GM23338 (cell line): ENCODE results near the gene MYLK4. TPM values are rescaled to one million over a fixed set of nuclear protein-coding genes. Genes with fewer than 3 reads are reported as not detected.

Experiments used
- ATAC-seq: fragments of 200-7000 bp; cut with Tn5 transposase; 3 replicates; pipeline ENCODE4 v1.9.1; 2020
- DNase-seq: peaks from one replicate; pipeline ENCODE4 v3.0.0-alpha.2; 2015; ENCODE audit warnings: low spot score
- H2AFZ ChIP-seq: fragments of 200-600 bp; sonication (generic); 2 replicates; pipeline ENCODE4 v1.8.0; 2016; ENCODE audit warnings: antibody characterized with exemption, mild to moderate bottlenecking, moderate library complexity
- H3F3A ChIP-seq: fragments of 200-600 bp; sonication (generic); replicated peaks from 2 replicates; pipeline ENCODE4 v1.8.0; 2017; ENCODE audit warnings: antibody characterized with exemption, mixed run types, low read depth
- H3K27ac ChIP-seq: fragments of 200-600 bp; sonication (generic); 2 replicates; pipeline ENCODE4 v1.6.1; 2016; ENCODE audit warnings: low read depth
- H3K27me3 ChIP-seq: fragments of 200-600 bp; sonication (generic); 2 replicates; pipeline ENCODE4 v1.8.0; 2016; ENCODE audit warnings: mild to moderate bottlenecking, mixed run types, moderate library complexity; ENCODE audit not compliant: insufficient read depth
- H3K36me3 ChIP-seq: fragments of 200-600 bp; sonication (generic); 2 replicates; pipeline ENCODE4 v1.8.0; 2016; ENCODE audit warnings: mild to moderate bottlenecking; ENCODE audit not compliant: insufficient read depth
- H3K4me1 ChIP-seq: fragments of 200-600 bp; sonication (generic); 2 replicates; pipeline ENCODE4 v1.8.0; 2016; ENCODE audit warnings: mild to moderate bottlenecking, moderate library complexity; ENCODE audit not compliant: insufficient read depth
- H3K4me2 ChIP-seq: fragments of 200-600 bp; sonication (generic); 2 replicates; pipeline ENCODE4 v1.7.1; 2017; ENCODE audit warnings: mixed run types
- H3K4me3 ChIP-seq: fragments of 200-600 bp; sonication (generic); 2 replicates; pipeline ENCODE4 v1.6.1; 2016; ENCODE audit warnings: mixed run types
- H3K79me2 ChIP-seq: fragments of 200-600 bp; sonication (generic); replicated peaks from 2 replicates; pipeline ENCODE4 v1.8.0; 2017; ENCODE audit warnings: mild to moderate bottlenecking; ENCODE audit not compliant: insufficient read depth
- H3K9me2 ChIP-seq: fragments of 200-600 bp; sonication (generic); 2 replicates; pipeline ENCODE4 v1.8.0; 2017; ENCODE audit not compliant: insufficient read depth
- H4K20me1 ChIP-seq: fragments of 200-600 bp; sonication (generic); replicated peaks from 2 replicates; pipeline ENCODE4 v1.8.0; 2017; ENCODE audit warnings: mild to moderate bottlenecking; ENCODE audit not compliant: insufficient read depth
- H3K27ac Mint-ChIP-seq: 2 replicates; pipeline ENCODE4 v1.8.0; 2020; ENCODE audit warnings: inconsistent platforms, mild to moderate bottlenecking, moderate library complexity, mixed read lengths
- H3K27me3 Mint-ChIP-seq: 3 replicates; pipeline ENCODE4 v1.8.0; 2022; ENCODE audit warnings: low read depth, mild to moderate bottlenecking, moderate library complexity, mixed read lengths, inconsistent platforms; ENCODE audit not compliant: insufficient read depth, poor library complexity
- H3K36me3 Mint-ChIP-seq: 3 replicates; pipeline ENCODE4 v1.8.0; 2021; ENCODE audit warnings: low read depth, mild to moderate bottlenecking, inconsistent platforms, moderate library complexity, mixed read lengths
- H3K4me1 Mint-ChIP-seq: 3 replicates; pipeline ENCODE4 v1.8.0; 2020; ENCODE audit warnings: mild to moderate bottlenecking, inconsistent platforms, mixed read lengths
- H3K4me3 Mint-ChIP-seq: 3 replicates; pipeline ENCODE4 v1.8.0; 2021; ENCODE audit warnings: moderate library complexity, mild to moderate bottlenecking, inconsistent platforms, mixed read lengths
- H3K9me3 Mint-ChIP-seq: 3 replicates; pipeline ENCODE4 v1.8.0; 2020; ENCODE audit warnings: moderate library complexity, mild to moderate bottlenecking, inconsistent platforms, mixed read lengths
- CREB1 ChIP-seq: fragments of 250-450 bp; sonication (Bioruptor Pico); IDR thresholded peaks from 2 replicates; pipeline ENCODE4 v1.5.0; 2020; ENCODE audit warnings: low read depth, mild to moderate bottlenecking, moderate library complexity
- ETS1 ChIP-seq: IDR thresholded peaks from 2 replicates; pipeline ENCODE4 v1.6.1; 2016; ENCODE audit warnings: antibody characterized with exemption
- EZH2 ChIP-seq: fragments of 200-600 bp; sonication (generic); IDR thresholded peaks from one replicate; pipeline ENCODE4 v1.8.0; 2017; ENCODE audit warnings: antibody characterized with exemption, mild to moderate bottlenecking, low read depth; ENCODE audit not compliant: unreplicated experiment
- EZH2phosphoT487 ChIP-seq: fragments of 200-600 bp; sonication (generic); IDR thresholded peaks from one replicate; pipeline ENCODE4 v1.8.1; 2018; ENCODE audit warnings: antibody characterized with exemption; ENCODE audit not compliant: unreplicated experiment
- NANOG ChIP-seq: IDR thresholded peaks from 2 replicates; pipeline ENCODE4 v1.6.1; 2016; ENCODE audit warnings: antibody characterized with exemption, borderline replicate concordance
- POLR2AphosphoS5 ChIP-seq: IDR thresholded peaks from 2 replicates; pipeline ENCODE4 v1.6.1; 2016; ENCODE audit warnings: antibody characterized with exemption, low read depth
- STAT1 ChIP-seq: IDR thresholded peaks from one replicate; pipeline ENCODE4 v1.6.1; 2016; ENCODE audit warnings: antibody characterized with exemption; ENCODE audit not compliant: unreplicated experiment
- ZNF114 ChIP-seq: fragments of 250-450 bp; sonication (Bioruptor Pico); IDR thresholded peaks from 2 replicates; pipeline ENCODE4 v1.5.0; 2020; ENCODE audit warnings: mild to moderate bottlenecking, moderate library complexity
- ZNF331 ChIP-seq: fragments of 250-450 bp; sonication (Bioruptor Pico); IDR thresholded peaks from 2 replicates; pipeline ENCODE4 v1.5.0; 2020; ENCODE audit warnings: low read depth, mild to moderate bottlenecking, moderate library complexity
- ZNF462 ChIP-seq: fragments of 250-450 bp; sonication (Bioruptor Pico); IDR thresholded peaks from 2 replicates; pipeline ENCODE4 v1.5.0; 2020; ENCODE audit warnings: mild to moderate bottlenecking, moderate library complexity
- polyA plus RNA-seq: library from polyadenylated mRNA; unstranded; fragments of >200 nt; fragmentation: Nextera tagmentation; extraction: Ambion mirVana; gene quantifications from 2 replicates; pipeline ENCODE4 v1.2.1, GENCODE V29; 2016
- total RNA-seq: library from RNA; depleted of rRNA; stranded (reverse); fragments of >200 nt; shearing (Covaris generic); gene quantifications from 2 replicates; pipeline ENCODE4 v1.2.3, GENCODE V29; 2014
- TF ChIP-seq, protein P1 (sequence below), 2 experiments: fragments of 200-600 bp in 1 of 2; sonication (generic) in 1 of 2; conservative IDR thresholded peaks; 2 replicates each; pipeline versions ENCODE4 v1.5.1 to v1.6.1; 2016 to 2017; ENCODE audit warnings: antibody characterized with exemption in 2 of 2, low read depth in 2 of 2, mild to moderate bottlenecking in 2 of 2, moderate library complexity in 1 of 2
- TF ChIP-seq, protein P2 (sequence below): IDR thresholded peaks from one replicate; pipeline ENCODE4 v1.6.1; 2018; ENCODE audit warnings: antibody characterized with exemption; ENCODE audit not compliant: unreplicated experiment

The MYLK4 gene
- total and polyA plus RNA-seq, 2 experiments from 2014 or later, result 0.03 to 0.17 TPM

GRCh38 chr6:2755456-2755855 lies 4.7 kb upstream of the MYLK4 start:
- H3K9me3 Mint-ChIP-seq, result peaks cover 2% of the 10 kb centered on the region; the same call in 1 of the 3 replicates
- Histone ChIP-seq H3K4me3 (no peak overlapping the region), H3K4me1 (no peaks in the 10 kb centered on the region), H4K20me1 (no peaks in the 10 kb centered on the region), H3K4me2 (no peak overlapping the region), H2AFZ (no peak overlapping the region), H3K27me3 (no peaks in the 10 kb centered on the region), H3F3A (no peaks in the 10 kb centered on the region), H3K36me3 (no peaks in the 10 kb centered on the region), H3K79me2 (no peaks in the 10 kb centered on the region), H3K9me2 (no peaks in the 10 kb centered on the region), H3K27ac (no peak overlapping the region)
- ATAC-seq, result no peak
- no peaks in the 10 kb centered on the region for H3K4me1 Mint-ChIP-seq
- TF ChIP-seq STAT1, result no peak
- TF ChIP-seq NANOG, result no peak
- no peak for TF ChIP-seq CREB1 (CRISPR knock-in tag)
- TF ChIP-seq ZNF462 (CRISPR knock-in tag), result no peak
- TF ChIP-seq, protein P1, sequence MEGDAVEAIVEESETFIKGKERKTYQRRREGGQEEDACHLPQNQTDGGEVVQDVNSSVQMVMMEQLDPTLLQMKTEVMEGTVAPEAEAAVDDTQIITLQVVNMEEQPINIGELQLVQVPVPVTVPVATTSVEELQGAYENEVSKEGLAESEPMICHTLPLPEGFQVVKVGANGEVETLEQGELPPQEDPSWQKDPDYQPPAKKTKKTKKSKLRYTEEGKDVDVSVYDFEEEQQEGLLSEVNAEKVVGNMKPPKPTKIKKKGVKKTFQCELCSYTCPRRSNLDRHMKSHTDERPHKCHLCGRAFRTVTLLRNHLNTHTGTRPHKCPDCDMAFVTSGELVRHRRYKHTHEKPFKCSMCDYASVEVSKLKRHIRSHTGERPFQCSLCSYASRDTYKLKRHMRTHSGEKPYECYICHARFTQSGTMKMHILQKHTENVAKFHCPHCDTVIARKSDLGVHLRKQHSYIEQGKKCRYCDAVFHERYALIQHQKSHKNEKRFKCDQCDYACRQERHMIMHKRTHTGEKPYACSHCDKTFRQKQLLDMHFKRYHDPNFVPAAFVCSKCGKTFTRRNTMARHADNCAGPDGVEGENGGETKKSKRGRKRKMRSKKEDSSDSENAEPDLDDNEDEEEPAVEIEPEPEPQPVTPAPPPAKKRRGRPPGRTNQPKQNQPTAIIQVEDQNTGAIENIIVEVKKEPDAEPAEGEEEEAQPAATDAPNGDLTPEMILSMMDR (conservative IDR thresholded peaks at IDR 0.05; ENCODE audit: low read depth in 2 of 2), result no peak
- no peak for TF ChIP-seq ETS1
- TF ChIP-seq, protein P2, sequence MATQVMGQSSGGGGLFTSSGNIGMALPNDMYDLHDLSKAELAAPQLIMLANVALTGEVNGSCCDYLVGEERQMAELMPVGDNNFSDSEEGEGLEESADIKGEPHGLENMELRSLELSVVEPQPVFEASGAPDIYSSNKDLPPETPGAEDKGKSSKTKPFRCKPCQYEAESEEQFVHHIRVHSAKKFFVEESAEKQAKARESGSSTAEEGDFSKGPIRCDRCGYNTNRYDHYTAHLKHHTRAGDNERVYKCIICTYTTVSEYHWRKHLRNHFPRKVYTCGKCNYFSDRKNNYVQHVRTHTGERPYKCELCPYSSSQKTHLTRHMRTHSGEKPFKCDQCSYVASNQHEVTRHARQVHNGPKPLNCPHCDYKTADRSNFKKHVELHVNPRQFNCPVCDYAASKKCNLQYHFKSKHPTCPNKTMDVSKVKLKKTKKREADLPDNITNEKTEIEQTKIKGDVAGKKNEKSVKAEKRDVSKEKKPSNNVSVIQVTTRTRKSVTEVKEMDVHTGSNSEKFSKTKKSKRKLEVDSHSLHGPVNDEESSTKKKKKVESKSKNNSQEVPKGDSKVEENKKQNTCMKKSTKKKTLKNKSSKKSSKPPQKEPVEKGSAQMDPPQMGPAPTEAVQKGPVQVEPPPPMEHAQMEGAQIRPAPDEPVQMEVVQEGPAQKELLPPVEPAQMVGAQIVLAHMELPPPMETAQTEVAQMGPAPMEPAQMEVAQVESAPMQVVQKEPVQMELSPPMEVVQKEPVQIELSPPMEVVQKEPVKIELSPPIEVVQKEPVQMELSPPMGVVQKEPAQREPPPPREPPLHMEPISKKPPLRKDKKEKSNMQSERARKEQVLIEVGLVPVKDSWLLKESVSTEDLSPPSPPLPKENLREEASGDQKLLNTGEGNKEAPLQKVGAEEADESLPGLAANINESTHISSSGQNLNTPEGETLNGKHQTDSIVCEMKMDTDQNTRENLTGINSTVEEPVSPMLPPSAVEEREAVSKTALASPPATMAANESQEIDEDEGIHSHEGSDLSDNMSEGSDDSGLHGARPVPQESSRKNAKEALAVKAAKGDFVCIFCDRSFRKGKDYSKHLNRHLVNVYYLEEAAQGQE, result no peak
- no peak for TF ChIP-seq EZH2
- no peak for TF ChIP-seq ZNF114 (CRISPR knock-in tag)
- TF ChIP-seq ZNF331, result no peak
- TF ChIP-seq EZH2phosphoT487, result no peak
- no peak for TF ChIP-seq POLR2AphosphoS5
- 0 out of 3 replicates have a peak, but pooled peaks cover 2% of the 10 kb centered on the region for H3K36me3 Mint-ChIP-seq
- peaks cover 2% of the 10 kb centered on the region for H3K27me3 Mint-ChIP-seq
- no peak overlapping the region for H3K4me3 Mint-ChIP-seq
- H3K27ac Mint-ChIP-seq, result no peak overlapping the region
- no peak for DNase-seq
